HG03439 (cell line): Measurements from ENCODE around the gene MOSMO.
"Not testable (repeated sequence)": the region's sequence is repeated elsewhere in the genome, so short reads cannot be mapped to it uniquely, and the experiment has no call there.

Experiments
- ATAC-seq: cut with Tn5 transposase; IDR thresholded peaks from one replicate; pipeline ENCODE4 v1.9.1; 2021; ENCODE audit warnings: mild to moderate bottlenecking, moderate library complexity; ENCODE audit not compliant: unreplicated experiment

Gene MOSMO

GRCh38 chr16:22089910-22090309 is 82.0 kb downstream of the MOSMO start:
- no peak for ATAC-seq

- ATAC-seq: no peak
These were observed 83.8 kb downstream of the MOSMO start for GRCh38 chr16:22091721-22092120.

GRCh38 chr16:22092143-22092933 is 84.4 kb downstream of the MOSMO start, which contains the start of gene VWA3A:
Gene VWA3A (plus strand): TSS chr16:22092541. CDS start chr16:22092638, 97 bp downstream.
- ATAC-seq: no peak

GRCh38 chr16:22093331-22093730 is 85.4 kb downstream of the MOSMO start:
- no peak for ATAC-seq

GRCh38 chr16:22093996-22094395 is 86.1 kb downstream of the MOSMO start:
- ATAC-seq: no peak

- ATAC-seq: peak; percentile 56
These were observed 90.7 kb downstream of the MOSMO start for GRCh38 chr16:22098405-22099255.

- no peak for ATAC-seq
These were observed 91.5 kb downstream of the MOSMO start for GRCh38 chr16:22099256-22099975.

GRCh38 chr16:22103441-22103840 is 95.5 kb downstream of the MOSMO start:
- ATAC-seq: no peak

- ATAC-seq: no peak
These were observed 101.5 kb downstream of the MOSMO start for GRCh38 chr16:22109258-22109898.

- ATAC-seq: not testable (repeated sequence)
These were observed 103.7 kb downstream of the MOSMO start for GRCh38 chr16:22111629-22112028.

- no peak for ATAC-seq
These were observed 108.3 kb downstream of the MOSMO start for GRCh38 chr16:22116095-22116700.

GRCh38 chr16:22117609-22118008 is 109.7 kb downstream of the MOSMO start:
- no peak for ATAC-seq

GRCh38 chr16:22120440-22120839 is 112.5 kb downstream of the MOSMO start:
- no peak for ATAC-seq

GRCh38 chr16:22122239-22122638 is 114.3 kb downstream of the MOSMO start:
- no peak for ATAC-seq

GRCh38 chr16:22123146-22123545 is 115.2 kb downstream of the MOSMO start:
- no peak for ATAC-seq

- ATAC-seq: no peak
These were observed 116.0 kb downstream of the MOSMO start for GRCh38 chr16:22123759-22124490.

- ATAC-seq: no peak
These were observed 116.8 kb downstream of the MOSMO start for GRCh38 chr16:22124583-22125284.

- no peak for ATAC-seq
These were observed 118.2 kb downstream of the MOSMO start for GRCh38 chr16:22126037-22126558.

GRCh38 chr16:22128537-22128936 is 120.6 kb downstream of the MOSMO start:
- not testable (repeated sequence) for ATAC-seq
